CD4-positive, alpha-beta T cell treated with Interleukin-12 subunit alpha and Interleukin-12 subunit beta, for 1 hour (primary cell): ENCODE results near the gene FAM227B.

Experiments
- DNase-seq: peaks from one replicate; pipeline ENCODE4 v3.0.0-alpha.2; 2020

The FAM227B gene

GRCh38 chr15:49286649-49287404 is 333.8 kb downstream of the FAM227B start:
- no peak for DNase-seq

GRCh38 chr15:49282366-49282765 is 338.3 kb downstream of the FAM227B start:
- no peak for DNase-seq

- no peak for DNase-seq
These were observed 340.8 kb downstream of the FAM227B start for GRCh38 chr15:49279521-49280456.

- DNase-seq: no peak
These were observed 341.9 kb downstream of the FAM227B start for GRCh38 chr15:49278751-49279150.
